ENCODE measurements around the gene STXBP5.

The STXBP5 gene

DNA sequence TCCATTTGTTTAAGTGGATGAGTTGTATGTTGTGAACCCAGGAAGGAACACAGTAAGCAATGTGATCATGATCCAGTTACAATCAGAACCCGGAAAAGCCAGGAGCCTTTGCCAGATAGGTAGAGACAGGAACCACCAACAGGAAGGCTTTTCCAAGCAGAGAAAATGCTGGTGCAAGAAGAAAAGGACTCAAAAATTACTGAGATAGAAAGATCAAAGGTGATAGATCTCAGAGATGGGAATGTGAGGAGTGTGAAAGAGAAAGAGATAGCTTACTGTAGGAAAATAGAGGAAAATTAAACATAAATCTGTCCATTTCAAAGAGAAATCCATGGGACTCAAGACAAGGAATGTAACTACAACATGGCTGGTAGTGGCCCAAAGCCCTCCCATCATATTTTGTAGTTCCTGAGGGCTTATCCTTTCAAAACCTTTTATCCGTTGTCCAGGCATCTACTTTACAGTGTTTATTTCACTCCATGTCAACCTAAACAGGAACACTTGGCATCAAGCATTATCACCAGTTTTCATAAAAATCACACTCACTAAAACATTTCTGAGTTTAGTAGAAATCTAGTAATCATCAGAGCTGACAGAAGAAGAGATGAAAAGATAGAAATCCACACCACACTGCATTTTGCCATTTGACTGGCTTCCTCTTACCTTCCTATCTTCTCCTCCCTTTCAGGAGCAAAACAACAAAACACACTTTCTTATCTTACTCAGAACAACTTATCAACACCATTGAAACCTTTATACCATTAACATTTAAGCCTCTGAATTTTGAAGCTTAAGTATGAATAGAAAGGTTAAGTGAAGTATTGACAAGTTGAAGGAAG lies 44.5 kb upstream of the STXBP5 start:
- Mint-ChIP-seq H3K36me3 (ENCODE audit: low read depth) (no peaks in the 10 kb centered on the region), H3K9me3 (no peaks in the 10 kb centered on the region)

DNA sequence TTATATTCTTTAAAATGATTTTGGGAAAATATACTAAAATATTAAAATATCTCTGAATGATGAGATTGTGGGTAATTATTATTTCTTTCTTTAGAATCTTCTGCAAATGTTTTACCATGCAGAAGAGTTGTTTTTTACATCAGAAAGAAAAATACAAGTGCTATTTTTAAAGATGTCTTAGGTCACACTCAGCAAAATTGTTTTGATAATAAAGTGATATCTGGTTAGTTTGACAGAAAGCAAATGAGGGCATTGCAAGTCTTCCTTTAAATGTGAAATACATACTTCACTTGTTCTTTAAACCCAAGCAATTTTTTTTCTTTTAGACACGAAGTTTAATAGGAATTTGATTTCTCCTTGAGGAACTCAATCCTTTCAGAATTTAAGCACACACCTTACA lies 43.6 kb upstream of the STXBP5 start:
- Mint-ChIP-seq H3K27me3 (ENCODE audit: low read depth) (no peaks in the 10 kb centered on the region), H3K9me3 (no peaks in the 10 kb centered on the region), H3K36me3 (ENCODE audit: low read depth) (no peaks in the 10 kb centered on the region), H3K4me1 (no peaks in the 10 kb centered on the region), H3K4me3 (no peak overlapping the region), H3K27ac (no peak overlapping the region)
- TF ChIP-seq, protein P1, sequence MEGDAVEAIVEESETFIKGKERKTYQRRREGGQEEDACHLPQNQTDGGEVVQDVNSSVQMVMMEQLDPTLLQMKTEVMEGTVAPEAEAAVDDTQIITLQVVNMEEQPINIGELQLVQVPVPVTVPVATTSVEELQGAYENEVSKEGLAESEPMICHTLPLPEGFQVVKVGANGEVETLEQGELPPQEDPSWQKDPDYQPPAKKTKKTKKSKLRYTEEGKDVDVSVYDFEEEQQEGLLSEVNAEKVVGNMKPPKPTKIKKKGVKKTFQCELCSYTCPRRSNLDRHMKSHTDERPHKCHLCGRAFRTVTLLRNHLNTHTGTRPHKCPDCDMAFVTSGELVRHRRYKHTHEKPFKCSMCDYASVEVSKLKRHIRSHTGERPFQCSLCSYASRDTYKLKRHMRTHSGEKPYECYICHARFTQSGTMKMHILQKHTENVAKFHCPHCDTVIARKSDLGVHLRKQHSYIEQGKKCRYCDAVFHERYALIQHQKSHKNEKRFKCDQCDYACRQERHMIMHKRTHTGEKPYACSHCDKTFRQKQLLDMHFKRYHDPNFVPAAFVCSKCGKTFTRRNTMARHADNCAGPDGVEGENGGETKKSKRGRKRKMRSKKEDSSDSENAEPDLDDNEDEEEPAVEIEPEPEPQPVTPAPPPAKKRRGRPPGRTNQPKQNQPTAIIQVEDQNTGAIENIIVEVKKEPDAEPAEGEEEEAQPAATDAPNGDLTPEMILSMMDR (IDR thresholded peaks at IDR 0.05; ENCODE audit: unreplicated experiment in 3 of 3) = no peak

More for the DNA sequence above, 44.5 kb upstream of the STXBP5 start:
- no peak overlapping the region for H3K4me3 Mint-ChIP-seq
- no peaks in the 10 kb centered on the region for H3K4me1 Mint-ChIP-seq
- no peak overlapping the region for H3K27ac Mint-ChIP-seq
- no peaks in the 10 kb centered on the region for H3K27me3 Mint-ChIP-seq (ENCODE audit: low read depth)
- TF ChIP-seq, protein P1 (IDR thresholded peaks at IDR 0.05; ENCODE audit: unreplicated experiment in 3 of 3) = no peak

- Mint-ChIP-seq H3K4me3 (no peak overlapping the region), H3K27ac (no peak overlapping the region), H3K27me3 (ENCODE audit: low read depth) (no peaks in the 10 kb centered on the region), H3K9me3 (no peaks in the 10 kb centered on the region), H3K4me1 (no peaks in the 10 kb centered on the region), H3K36me3 (ENCODE audit: low read depth) (no peaks in the 10 kb centered on the region)
- TF ChIP-seq, protein P1 (IDR thresholded peaks at IDR 0.05; ENCODE audit: unreplicated experiment in 3 of 3) = no peak
Measured at GRCh38 chr6:147161253-147161973, 42.8 kb upstream of the STXBP5 start.

GRCh38 chr6:147161974-147162495 lies 42.2 kb upstream of the STXBP5 start:
- Mint-ChIP-seq H3K4me3 (no peak overlapping the region), H3K27me3 (ENCODE audit: low read depth) (no peaks in the 10 kb centered on the region), H3K4me1 (no peaks in the 10 kb centered on the region), H3K36me3 (ENCODE audit: low read depth) (no peaks in the 10 kb centered on the region), H3K9me3 (no peaks in the 10 kb centered on the region), H3K27ac (no peak overlapping the region)
- TF ChIP-seq, protein P1 (IDR thresholded peaks at IDR 0.05; ENCODE audit: unreplicated experiment in 3 of 3) = no peak

DNA sequence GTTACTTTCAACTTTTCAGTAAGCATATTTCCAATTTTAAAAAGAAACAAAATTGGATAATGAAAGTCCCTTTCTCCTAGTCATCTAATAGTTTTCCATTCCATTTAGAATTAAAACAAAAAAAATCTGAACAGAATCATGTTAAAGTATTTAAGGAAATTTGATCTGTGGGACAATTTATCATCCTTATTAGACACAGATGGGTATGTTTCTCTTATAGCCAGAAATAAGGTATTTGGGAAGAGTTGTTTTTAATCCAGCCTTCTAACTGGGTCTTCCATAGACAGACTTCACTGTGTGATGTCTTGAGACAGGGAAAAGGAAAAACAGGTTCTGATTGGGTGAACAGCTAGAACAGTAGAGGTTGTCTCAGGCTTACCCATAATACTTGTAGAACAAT lies 39.5 kb upstream of the STXBP5 start:
- Mint-ChIP-seq H3K36me3 (ENCODE audit: low read depth) (no peaks in the 10 kb centered on the region), H3K27me3 (ENCODE audit: low read depth) (no peaks in the 10 kb centered on the region), H3K27ac (no peak overlapping the region), H3K4me1 (no peaks in the 10 kb centered on the region), H3K4me3 (no peak overlapping the region), H3K9me3 (no peaks in the 10 kb centered on the region)
- TF ChIP-seq, protein P1 (IDR thresholded peaks at IDR 0.05; ENCODE audit: unreplicated experiment in 3 of 3) = no peak

Measured in nephron (organoid).